IPS DF 4.7 (cell line): Measurements from ENCODE around the gene CELSR1.

Experiments used
- DNase-seq: peaks from one replicate; pipeline ENCODE4 v3.0.0-alpha.2; 2013; ENCODE audit warnings: low spot score; ENCODE audit errors: extremely low read depth

Gene CELSR1

GRCh38 chr22:46364341-46365165 lies 172.9 kb downstream of the CELSR1 start:
- no peak for DNase-seq

GRCh38 chr22:46363611-46364321 lies 173.7 kb downstream of the CELSR1 start:
- no peak for DNase-seq

- no peak for DNase-seq
Observed at GRCh38 chr22:46362934-46363515, 174.4 kb downstream of the CELSR1 start.

- no peak for DNase-seq
Observed at GRCh38 chr22:46362203-46362933, 175.1 kb downstream of the CELSR1 start.

- DNase-seq, result no peak
Observed at GRCh38 chr22:46361826-46362202, 175.6 kb downstream of the CELSR1 start.

- DNase-seq, result no peak
Observed at GRCh38 chr22:46360891-46361290, 176.5 kb downstream of the CELSR1 start.

GRCh38 chr22:46360097-46360496 lies 177.3 kb downstream of the CELSR1 start:
- DNase-seq, result no peak

GRCh38 chr22:46359362-46359761 lies 178.1 kb downstream of the CELSR1 start:
- DNase-seq, result no peak

GRCh38 chr22:46358766-46359165 lies 178.7 kb downstream of the CELSR1 start:
- no peak for DNase-seq

- DNase-seq, result no peak
Observed at GRCh38 chr22:46357711-46358520, 179.5 kb downstream of the CELSR1 start.

- DNase-seq, result no peak
Observed at GRCh38 chr22:46356496-46357480, 180.6 kb downstream of the CELSR1 start.

- no peak for DNase-seq
Observed at GRCh38 chr22:46355996-46356471, 181.4 kb downstream of the CELSR1 start.

GRCh38 chr22:46355369-46355995 lies 181.9 kb downstream of the CELSR1 start:
- DNase-seq, result no peak

GRCh38 chr22:46354993-46355305 lies 182.5 kb downstream of the CELSR1 start:
- no peak for DNase-seq

GRCh38 chr22:46354176-46354992 lies 183.0 kb downstream of the CELSR1 start:
- DNase-seq, result no peak

- no peak for DNase-seq
Observed at GRCh38 chr22:46353483-46354105, 183.8 kb downstream of the CELSR1 start.

GRCh38 chr22:46352691-46353386 lies 184.6 kb downstream of the CELSR1 start:
- no peak for DNase-seq
